Memory B cell (primary cell): ENCODE results near the gene ZNF57.
"Not testable (repeated sequence)": the region's sequence is repeated elsewhere in the genome, so short reads cannot be mapped to it uniquely, and the experiment has no call there.

Source experiments
- ATAC-seq: fragments of 150-1000 bp; cut with Tn5 transposase; 2 replicates; pipeline ENCODE4 v1.10.0; 2021; ENCODE audit warnings: low read depth, mild to moderate bottlenecking, moderate library complexity
- DNase-seq, 2 donors: peaks; one replicate each; pipeline ENCODE4 v3.0.0; 2022; ENCODE audit warnings: low spot score in 2 of 2
- H3K27ac Mint-ChIP-seq: one replicate; pipeline ENCODE4 v1.8.0; 2022; ENCODE audit warnings: mild to moderate bottlenecking, moderate library complexity, mixed read lengths
- H3K27me3 Mint-ChIP-seq: one replicate; pipeline ENCODE4 v1.8.0; 2022; ENCODE audit warnings: mixed read lengths
- H3K36me3 Mint-ChIP-seq: one replicate; pipeline ENCODE4 v1.8.0; 2022; ENCODE audit warnings: mild to moderate bottlenecking, mixed read lengths
- H3K4me1 Mint-ChIP-seq: one replicate; pipeline ENCODE4 v1.8.0; 2022; ENCODE audit warnings: mixed read lengths
- H3K4me3 Mint-ChIP-seq: one replicate; pipeline ENCODE4 v1.8.0; 2022; ENCODE audit warnings: mild to moderate bottlenecking, moderate library complexity, mixed read lengths
- H3K9me3 Mint-ChIP-seq: one replicate; pipeline ENCODE4 v1.8.0; 2022; ENCODE audit warnings: mixed read lengths

ZNF57 gene

DNA sequence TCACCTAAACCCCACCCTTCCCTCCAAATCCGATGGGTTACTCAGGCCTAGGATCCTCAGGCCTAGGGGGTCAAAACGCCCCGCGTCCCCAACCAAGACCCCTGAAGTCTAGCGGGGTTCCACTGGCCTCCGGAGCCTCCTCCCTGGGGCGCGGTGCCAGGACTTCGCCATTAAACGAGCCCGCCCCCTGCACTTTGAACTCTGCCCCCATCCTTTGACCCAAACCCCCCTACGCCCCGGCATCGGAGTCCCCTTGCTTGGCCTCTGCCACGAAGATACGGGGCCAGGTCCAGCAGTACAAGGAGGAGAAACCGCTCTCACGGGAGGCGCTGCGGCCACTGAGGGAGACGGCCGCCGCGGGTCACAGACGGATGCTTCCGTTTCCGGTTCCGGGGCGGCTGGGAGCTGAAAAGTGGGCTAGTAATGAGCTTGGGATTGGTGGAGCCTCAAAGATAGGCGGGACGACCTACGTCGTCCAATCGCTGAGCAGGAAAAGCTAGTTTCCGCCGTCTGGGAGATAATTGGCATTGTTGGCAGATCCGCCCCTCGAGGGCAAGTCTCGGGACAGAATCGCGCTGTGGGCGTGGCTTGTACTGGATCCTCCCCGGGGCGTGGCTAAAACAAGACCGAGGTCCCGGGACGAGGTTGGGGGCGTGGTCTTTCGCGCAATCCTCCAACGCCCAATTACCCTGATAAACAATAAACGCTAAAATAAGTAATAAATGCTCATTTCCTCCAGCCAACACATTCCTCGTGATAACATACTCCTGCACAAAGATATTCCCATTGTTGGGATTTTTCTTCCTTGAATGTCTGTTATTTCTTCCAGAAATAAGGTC, 49.8 kb downstream of the ZNF57 start:
- H3K36me3 Mint-ChIP-seq: no peaks in the 10 kb centered on the region
- DNase-seq (peak; percentile 99 to 100), ATAC-seq (peak; percentile 91)
- no peaks in the 10 kb centered on the region for H3K9me3 Mint-ChIP-seq
- H3K27ac Mint-ChIP-seq: peak overlapping the region; percentile 98
- H3K4me1 Mint-ChIP-seq: peaks cover 7% of the 10 kb centered on the region
- H3K27me3 Mint-ChIP-seq: peaks cover 2% of the 10 kb centered on the region
- peak overlapping the region; percentile 97 for H3K4me3 Mint-ChIP-seq

DNA sequence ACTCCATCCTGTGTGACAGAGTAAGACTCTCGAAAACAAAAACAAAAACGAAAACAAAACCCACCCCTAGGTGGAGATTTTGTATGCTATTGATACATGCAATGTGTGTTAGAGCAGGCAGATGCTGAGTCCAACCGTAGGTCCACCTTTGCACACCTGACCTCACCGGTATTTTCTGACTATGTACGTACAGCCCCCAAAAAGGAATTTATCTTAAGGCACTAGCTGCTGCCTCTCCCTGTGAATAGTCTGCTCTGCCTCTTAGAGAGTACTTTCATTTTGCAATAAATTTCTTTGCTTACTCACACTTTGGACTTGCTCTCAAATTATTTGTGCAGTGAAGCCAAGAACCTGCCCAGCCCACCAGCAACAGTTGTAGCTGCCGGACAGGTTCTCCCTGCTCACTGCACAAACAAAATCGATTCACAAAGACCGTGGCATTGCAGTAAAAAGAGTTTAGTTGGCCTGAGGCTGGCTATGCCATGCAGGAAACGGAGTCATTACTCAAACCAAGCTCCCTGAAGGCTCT, 52.3 kb downstream of the ZNF57 start:
- no peaks in the 10 kb centered on the region for H3K36me3 Mint-ChIP-seq
- no peak overlapping the region for H3K27ac Mint-ChIP-seq
- ATAC-seq (no peak), DNase-seq (no peak)
- no peaks in the 10 kb centered on the region for H3K9me3 Mint-ChIP-seq
- H3K4me1 Mint-ChIP-seq: peaks cover 7% of the 10 kb centered on the region
- H3K27me3 Mint-ChIP-seq: peaks cover 2% of the 10 kb centered on the region
- H3K4me3 Mint-ChIP-seq: no peak overlapping the region

DNA sequence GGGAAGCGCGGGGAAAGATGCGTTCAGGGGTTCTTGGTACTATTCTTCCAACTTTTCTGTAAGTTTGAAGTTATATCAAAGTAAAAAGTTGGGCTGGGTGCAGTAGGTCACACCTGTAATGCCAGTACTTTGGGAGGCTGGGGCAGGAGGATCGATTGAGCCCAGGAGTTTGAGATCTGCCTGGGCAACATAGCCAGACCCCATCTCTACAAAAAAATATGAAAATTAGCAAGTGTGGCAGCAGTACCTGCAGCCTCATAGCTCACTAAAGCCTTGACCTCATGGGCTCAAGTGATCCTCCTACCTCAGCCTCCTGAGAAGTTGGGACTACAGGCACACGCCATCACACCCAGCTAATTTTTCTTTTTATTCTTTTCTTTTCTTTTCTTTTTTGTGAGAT, 56.4 kb downstream of the ZNF57 start:
- ATAC-seq (no peak), DNase-seq (no peak)
- no peaks in the 10 kb centered on the region for H3K9me3 Mint-ChIP-seq
- H3K4me1 Mint-ChIP-seq: peaks cover 2% of the 10 kb centered on the region
- no peak overlapping the region for H3K4me3 Mint-ChIP-seq
- no peak overlapping the region for H3K27ac Mint-ChIP-seq
- H3K27me3 Mint-ChIP-seq: peaks cover 3% of the 10 kb centered on the region
- no peaks in the 10 kb centered on the region for H3K36me3 Mint-ChIP-seq

DNA sequence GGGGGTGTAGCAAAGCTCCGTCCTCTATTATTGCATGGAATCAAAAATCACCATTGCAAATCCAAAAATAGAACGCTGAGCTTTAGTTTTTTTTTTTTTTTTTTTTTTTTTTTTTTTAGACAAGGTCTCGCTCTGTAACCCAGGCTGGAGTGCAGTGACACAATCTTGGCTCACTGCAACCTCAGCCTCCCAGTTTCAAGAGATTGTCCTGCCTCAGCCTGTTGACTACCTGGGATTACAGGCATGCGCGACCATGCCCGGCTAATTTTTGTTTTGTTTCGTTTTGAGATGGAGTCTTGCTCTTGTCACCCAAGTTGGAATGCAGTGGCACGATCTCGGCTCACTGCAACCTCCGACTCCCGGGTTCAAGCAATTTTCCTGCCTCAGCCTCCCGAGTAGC, 59.4 kb downstream of the ZNF57 start:
- no peaks in the 10 kb centered on the region for H3K36me3 Mint-ChIP-seq
- H3K27me3 Mint-ChIP-seq: peaks cover 3% of the 10 kb centered on the region
- H3K27ac Mint-ChIP-seq: no peak overlapping the region
- H3K9me3 Mint-ChIP-seq: no peaks in the 10 kb centered on the region
- ATAC-seq: no peak
- H3K4me3 Mint-ChIP-seq: no peak overlapping the region
- no peak for DNase-seq
- H3K4me1 Mint-ChIP-seq: peaks cover 2% of the 10 kb centered on the region

DNA sequence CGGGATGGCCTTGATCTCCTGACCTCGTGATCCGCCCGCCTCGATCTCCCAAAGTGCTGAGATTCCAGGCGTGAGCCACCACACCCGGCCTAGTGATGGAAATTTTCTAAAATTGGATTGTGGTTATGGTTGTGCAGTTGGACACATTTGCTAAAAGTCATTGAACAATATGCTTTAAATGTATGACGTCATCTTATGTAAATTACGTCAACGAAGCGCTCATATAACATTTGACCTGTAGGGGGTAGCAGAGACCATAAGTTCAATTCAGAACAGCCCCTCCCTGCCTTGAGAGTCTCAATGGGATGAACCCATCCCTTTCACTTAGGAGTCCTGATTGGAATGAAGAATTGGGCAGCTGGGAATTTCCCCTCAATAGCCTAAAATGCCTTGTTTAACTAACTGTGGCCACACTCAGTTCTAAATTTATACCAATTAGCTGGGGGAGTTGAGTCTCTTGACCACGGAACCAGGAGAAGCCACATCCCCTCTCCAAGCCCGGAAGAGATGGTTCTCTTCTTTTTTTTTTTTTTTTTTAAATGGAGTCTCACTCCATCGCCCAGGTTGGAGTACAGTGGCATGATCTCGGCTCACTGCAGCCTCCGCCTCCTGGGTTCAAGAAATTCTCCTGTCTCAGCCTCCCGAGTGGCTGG, 61.4 kb downstream of the ZNF57 start:
- Mint-ChIP-seq H3K27ac (no peak overlapping the region), H3K36me3 (no peaks in the 10 kb centered on the region), H3K4me1 (peaks cover 6% of the 10 kb centered on the region), H3K4me3 (no peak overlapping the region), H3K27me3 (peaks cover 2% of the 10 kb centered on the region), H3K9me3 (no peaks in the 10 kb centered on the region)
- ATAC-seq (peak; percentile 74), DNase-seq (peak; percentile 67 to 68)

DNA sequence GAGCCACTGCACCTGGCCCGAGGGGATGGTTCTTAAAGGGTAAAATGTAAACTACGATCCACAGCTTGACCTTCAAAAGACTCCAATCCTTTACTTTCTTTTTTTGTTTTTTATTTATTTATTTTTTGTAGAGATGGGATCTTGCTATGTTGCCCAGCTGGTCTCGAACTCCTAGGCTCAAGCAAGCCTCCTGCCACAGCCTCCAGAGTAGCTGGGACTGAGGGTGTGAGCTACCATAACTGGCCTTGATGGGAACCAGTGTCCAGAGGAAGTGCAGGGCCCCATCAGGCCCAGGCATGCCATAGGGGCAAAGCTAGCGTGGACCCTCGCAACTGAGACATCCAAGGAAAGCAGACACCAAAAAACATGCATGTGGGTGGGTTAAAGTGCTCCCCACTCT, 62.4 kb downstream of the ZNF57 start:
- no peak overlapping the region for H3K27ac Mint-ChIP-seq
- ATAC-seq (no peak), DNase-seq (no peak)
- no peaks in the 10 kb centered on the region for H3K9me3 Mint-ChIP-seq
- H3K36me3 Mint-ChIP-seq: no peaks in the 10 kb centered on the region
- H3K4me1 Mint-ChIP-seq: peaks cover 9% of the 10 kb centered on the region
- peaks cover 3% of the 10 kb centered on the region for H3K27me3 Mint-ChIP-seq
- no peak overlapping the region for H3K4me3 Mint-ChIP-seq

DNA sequence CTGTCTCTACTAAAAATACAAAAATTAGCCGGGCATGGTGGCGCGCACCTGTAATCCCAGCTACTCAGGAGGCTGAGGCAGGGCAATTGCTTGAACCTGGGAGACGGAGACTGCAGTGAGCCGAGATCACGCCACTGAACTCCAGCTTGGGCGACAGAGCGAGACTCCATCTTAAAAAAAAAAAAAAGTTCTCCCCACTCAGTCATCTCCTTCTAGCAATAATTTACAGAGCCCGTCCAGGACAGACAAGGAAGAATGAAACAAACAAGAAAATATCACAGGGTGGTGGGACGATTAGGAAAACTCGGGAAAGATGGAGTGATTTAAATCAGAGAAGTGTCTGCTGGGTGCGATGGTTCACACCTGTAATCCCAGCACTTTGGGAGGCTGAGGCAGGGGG, 62.9 kb downstream of the ZNF57 start:
- not testable (repeated sequence) for H3K9me3 Mint-ChIP-seq, H3K4me3 Mint-ChIP-seq, H3K36me3 Mint-ChIP-seq

DNA sequence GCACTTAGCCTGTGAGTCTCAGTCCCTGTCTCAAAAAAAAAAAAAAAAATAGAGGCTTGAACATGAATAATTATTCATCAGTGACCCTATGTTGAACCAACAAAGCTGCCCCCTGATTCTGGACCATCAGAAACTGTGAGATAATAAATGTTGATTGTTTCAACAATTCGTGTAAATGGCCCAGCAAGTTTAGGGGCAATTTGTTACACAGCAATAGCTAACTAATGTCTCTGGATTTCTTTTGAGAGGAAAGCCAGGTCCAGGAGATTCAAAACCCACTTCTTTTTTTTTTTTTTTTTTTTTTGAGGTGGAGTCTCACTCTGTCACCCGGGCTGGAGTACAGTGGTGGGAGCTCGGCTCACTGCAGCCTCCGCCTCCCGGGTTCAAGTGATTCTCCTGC, 64.1 kb downstream of the ZNF57 start:
- no peak for ATAC-seq
- H3K27ac Mint-ChIP-seq: no peak overlapping the region
- H3K36me3 Mint-ChIP-seq: no peaks in the 10 kb centered on the region
- no peak for DNase-seq
- peaks cover 2% of the 10 kb centered on the region for H3K27me3 Mint-ChIP-seq
- no peak overlapping the region for H3K4me3 Mint-ChIP-seq
- H3K9me3 Mint-ChIP-seq: no peaks in the 10 kb centered on the region
- H3K4me1 Mint-ChIP-seq: peaks cover 18% of the 10 kb centered on the region

More for the DNA sequence above, 62.9 kb downstream of the ZNF57 start:
- not testable (repeated sequence) for H3K27me3 Mint-ChIP-seq, ATAC-seq, H3K27ac Mint-ChIP-seq, DNase-seq
- peaks cover 12% of the 10 kb centered on the region for H3K4me1 Mint-ChIP-seq

DNA sequence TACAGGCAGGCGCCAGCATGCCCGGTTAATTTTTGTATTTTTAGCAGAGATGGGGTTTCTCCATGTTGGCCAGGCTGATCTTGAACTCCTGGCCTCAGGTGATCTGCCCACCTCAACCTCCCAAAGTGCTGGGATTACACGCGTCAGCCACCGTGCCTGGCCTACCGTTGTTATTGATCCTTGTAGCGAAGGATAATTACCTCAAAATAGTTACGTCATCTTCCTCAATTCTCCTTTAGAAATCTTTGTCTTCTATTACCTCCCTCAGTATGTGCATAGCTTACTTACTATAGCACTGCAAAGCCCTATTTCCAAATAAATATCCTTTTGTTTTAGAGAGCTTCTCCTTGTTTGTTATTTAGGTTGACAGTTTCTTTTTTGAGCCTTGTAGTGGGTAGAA, 67.2 kb downstream of the ZNF57 start:
- no peak overlapping the region for H3K27ac Mint-ChIP-seq
- peaks cover 5% of the 10 kb centered on the region for H3K27me3 Mint-ChIP-seq
- ATAC-seq (no peak), DNase-seq (no peak)
- no peaks in the 10 kb centered on the region for H3K9me3 Mint-ChIP-seq
- H3K4me3 Mint-ChIP-seq: no peak overlapping the region
- H3K4me1 Mint-ChIP-seq: peaks cover 16% of the 10 kb centered on the region
- H3K36me3 Mint-ChIP-seq: no peaks in the 10 kb centered on the region
